Right lobe of liver (tissue), 4 donors: ENCODE data around the gene IL20RA.

Experiments used
- POLR2A ChIP-seq: fragments of 450-650 bp; IDR thresholded peaks from one replicate; pipeline ENCODE4 v1.6.1; 2017; ENCODE audit warnings: antibody characterized with exemption, mild to moderate bottlenecking
- TF ChIP-seq, protein P1 (sequence below), 4 donors: fragments of 200-600 bp in 3 of 4; fragments of 450-650 bp in 1 of 4; IDR thresholded peaks; one replicate each; pipeline versions ENCODE4 v1.5.1 to v1.8.0; 2016 to 2022; ENCODE audit warnings: antibody characterized with exemption in 4 of 4, mild to moderate bottlenecking in 2 of 4
- donor health status: DM: no; HTN: no; CAD: no.
- donor health status: DM: no; HTN: no; CAD: no.
- donor health status: DM: no; HTN: yes; CAD: no.

DNA sequence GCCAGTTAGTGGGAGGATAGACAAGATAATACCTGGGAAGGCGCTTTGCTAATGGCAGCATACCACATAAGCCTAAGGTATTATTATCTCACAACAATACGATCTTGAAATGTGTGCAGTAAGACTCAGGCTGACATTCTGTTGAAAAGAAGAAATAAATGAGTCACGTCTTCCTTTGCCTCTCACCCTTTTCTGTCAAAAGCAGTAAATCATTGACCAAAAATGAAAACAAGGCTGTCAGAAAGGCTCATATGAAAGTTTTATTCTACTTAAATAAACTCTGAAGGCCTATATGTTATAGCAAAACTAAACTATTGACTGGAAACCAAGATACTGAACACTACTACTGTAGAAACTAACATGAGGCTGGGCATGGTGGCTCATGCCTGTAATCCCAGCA is 43.1 kb upstream of the IL20RA start:
- TF ChIP-seq, protein P1, sequence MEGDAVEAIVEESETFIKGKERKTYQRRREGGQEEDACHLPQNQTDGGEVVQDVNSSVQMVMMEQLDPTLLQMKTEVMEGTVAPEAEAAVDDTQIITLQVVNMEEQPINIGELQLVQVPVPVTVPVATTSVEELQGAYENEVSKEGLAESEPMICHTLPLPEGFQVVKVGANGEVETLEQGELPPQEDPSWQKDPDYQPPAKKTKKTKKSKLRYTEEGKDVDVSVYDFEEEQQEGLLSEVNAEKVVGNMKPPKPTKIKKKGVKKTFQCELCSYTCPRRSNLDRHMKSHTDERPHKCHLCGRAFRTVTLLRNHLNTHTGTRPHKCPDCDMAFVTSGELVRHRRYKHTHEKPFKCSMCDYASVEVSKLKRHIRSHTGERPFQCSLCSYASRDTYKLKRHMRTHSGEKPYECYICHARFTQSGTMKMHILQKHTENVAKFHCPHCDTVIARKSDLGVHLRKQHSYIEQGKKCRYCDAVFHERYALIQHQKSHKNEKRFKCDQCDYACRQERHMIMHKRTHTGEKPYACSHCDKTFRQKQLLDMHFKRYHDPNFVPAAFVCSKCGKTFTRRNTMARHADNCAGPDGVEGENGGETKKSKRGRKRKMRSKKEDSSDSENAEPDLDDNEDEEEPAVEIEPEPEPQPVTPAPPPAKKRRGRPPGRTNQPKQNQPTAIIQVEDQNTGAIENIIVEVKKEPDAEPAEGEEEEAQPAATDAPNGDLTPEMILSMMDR (IDR thresholded peaks at IDR 0.05): no peak
- TF ChIP-seq POLR2A: no peak
